Epithelial cell of esophagus (primary cell): Measurements from ENCODE around the gene GCH1.

Experiments
- DNase-seq: peaks from one replicate; pipeline ENCODE4 v3.0.0; 2010; ENCODE audit warnings: low read depth
- H3K4me3 ChIP-seq: 2 replicates; pipeline ENCODE4 v1.5.1; 2011; ENCODE audit warnings: mild to moderate bottlenecking, low read length, control low read depth
- TF ChIP-seq, protein P1 (sequence below): IDR thresholded peaks from 2 replicates; pipeline ENCODE4 v1.5.1; 2011; ENCODE audit warnings: low read depth, mild to moderate bottlenecking, low read length, control low read depth, inconsistent platforms; ENCODE audit not compliant: insufficient read depth; ENCODE audit errors: missing control alignments

Gene GCH1

DNA sequence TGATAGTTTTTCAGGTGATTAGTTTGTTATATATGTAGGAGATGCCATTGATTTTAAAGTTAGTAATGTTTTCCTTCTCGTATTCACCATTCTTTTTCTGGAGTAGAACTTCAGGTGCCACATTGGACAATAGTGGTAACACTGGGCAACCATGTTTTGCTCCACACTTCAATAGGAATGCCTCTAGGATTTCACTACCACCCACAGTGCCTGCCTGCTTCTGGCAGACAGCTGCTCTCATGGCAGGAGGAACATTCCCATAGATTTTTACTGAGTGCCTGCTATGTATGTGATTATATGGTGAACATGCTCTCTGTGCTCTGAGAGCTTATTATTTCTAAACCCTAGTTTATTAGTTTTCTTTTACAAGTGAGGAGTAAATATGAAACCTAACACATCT lies 53.7 kb downstream of the GCH1 start:
- TF ChIP-seq, protein P1, sequence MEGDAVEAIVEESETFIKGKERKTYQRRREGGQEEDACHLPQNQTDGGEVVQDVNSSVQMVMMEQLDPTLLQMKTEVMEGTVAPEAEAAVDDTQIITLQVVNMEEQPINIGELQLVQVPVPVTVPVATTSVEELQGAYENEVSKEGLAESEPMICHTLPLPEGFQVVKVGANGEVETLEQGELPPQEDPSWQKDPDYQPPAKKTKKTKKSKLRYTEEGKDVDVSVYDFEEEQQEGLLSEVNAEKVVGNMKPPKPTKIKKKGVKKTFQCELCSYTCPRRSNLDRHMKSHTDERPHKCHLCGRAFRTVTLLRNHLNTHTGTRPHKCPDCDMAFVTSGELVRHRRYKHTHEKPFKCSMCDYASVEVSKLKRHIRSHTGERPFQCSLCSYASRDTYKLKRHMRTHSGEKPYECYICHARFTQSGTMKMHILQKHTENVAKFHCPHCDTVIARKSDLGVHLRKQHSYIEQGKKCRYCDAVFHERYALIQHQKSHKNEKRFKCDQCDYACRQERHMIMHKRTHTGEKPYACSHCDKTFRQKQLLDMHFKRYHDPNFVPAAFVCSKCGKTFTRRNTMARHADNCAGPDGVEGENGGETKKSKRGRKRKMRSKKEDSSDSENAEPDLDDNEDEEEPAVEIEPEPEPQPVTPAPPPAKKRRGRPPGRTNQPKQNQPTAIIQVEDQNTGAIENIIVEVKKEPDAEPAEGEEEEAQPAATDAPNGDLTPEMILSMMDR, result no peak
- DNase-seq, result no peak
- H3K4me3 ChIP-seq, result no peak overlapping the region

DNA sequence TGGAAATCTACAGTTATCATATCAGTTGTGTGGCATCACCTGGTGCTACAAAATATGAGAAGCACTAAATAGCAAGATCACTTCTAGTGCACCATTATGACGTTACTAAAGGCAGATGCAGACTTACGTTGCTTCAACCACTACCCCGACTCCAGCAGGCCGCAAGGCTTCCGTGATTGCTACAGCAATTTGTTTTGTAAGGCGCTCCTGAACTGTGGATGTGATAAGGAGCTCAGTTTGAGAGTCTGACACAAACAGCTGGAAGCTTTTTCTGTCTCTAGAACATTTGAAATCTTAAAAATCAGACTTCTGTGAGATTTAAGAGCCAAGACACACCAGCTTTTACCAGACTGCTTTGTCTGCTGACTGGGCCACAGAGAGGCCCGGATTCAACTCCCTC lies 57.0 kb downstream of the GCH1 start:
- TF ChIP-seq, protein P1, result no peak
- no peak overlapping the region for H3K4me3 ChIP-seq
- no peak for DNase-seq

DNA sequence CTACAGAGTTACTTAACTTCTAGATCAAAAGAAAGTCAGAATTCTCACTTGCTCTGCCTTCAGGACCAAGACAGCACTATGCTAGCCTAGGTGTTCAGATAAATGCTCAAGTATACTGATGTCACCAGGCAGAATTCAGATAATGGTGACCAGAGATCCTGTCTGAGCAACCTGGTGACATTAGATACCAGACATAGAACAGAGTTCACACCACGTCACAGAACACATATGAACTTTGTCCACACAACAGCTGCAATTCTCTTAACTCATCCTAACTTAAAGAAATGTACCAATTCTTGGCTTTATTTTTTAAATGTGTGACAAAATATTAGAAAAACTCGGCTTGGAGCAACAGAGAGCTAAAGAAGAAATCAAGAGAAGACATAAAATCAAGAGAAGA lies 58.1 kb downstream of the GCH1 start:
- DNase-seq, result no peak
- no peak overlapping the region for H3K4me3 ChIP-seq
- TF ChIP-seq, protein P1, result no peak

DNA sequence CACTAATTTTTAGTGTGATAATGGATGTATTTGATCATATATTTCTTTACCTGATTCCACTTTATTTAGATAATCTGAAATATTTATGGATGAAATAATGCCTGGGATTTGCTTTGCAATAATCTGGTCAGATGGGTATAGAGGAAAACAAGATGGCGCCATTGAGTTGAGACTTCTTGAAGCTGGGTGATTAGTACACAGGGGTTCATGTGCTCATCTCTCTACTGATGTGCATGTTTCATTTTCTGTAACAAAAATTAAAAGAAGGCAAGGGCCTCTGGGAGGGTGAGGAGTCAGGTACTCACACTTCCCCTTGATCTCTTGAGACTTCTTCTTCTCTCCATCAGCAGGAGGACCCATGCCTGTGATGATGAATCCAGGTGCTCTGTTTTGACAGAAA lies 61.8 kb downstream of the GCH1 start:
- no peak for DNase-seq
- H3K4me3 ChIP-seq, result no peak overlapping the region
- TF ChIP-seq, protein P1, result no peak

DNA sequence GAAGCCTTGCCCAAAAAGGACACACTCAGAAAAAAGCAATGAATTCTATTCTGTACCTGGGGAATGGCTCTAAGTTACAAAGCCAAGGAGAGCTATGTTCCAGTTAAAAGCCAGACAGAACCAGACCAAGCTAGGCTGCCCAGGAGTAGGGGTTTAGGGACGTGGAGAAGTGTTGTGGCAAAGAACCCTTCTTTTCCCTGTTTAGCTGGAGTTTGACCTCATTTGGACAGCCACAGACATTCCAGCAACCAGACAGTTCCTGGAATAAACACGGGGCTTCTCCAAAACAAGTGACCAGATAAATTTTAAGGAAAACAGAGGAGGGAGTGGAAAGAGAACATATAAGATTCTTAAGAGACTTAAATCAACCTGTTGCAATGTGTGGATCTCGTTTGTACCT lies 62.3 kb downstream of the GCH1 start:
- no peak for DNase-seq
- H3K4me3 ChIP-seq, result no peak overlapping the region
- TF ChIP-seq, protein P1, result no peak

DNA sequence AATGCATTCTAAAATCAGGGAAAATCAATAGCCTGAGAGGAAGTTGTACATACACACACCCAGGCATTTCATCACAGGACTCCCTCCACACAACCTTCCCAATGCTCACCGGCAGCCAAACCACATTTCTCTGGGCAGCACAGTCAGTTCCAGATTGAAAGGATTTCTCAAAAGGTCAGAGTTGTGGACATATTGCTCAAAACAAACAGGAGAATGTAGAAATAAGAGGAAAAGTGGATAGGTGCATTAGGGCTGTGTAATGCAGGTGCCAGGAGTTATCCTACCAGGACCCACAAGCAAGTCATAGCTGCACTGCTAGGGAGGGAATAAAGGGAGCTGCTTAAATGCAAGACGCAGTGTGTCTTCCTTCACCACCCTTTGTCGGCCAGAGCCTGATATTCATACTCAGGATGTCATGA lies 62.9 kb downstream of the GCH1 start:
- no peak overlapping the region for H3K4me3 ChIP-seq
- TF ChIP-seq, protein P1, result no peak
- no peak for DNase-seq

DNA sequence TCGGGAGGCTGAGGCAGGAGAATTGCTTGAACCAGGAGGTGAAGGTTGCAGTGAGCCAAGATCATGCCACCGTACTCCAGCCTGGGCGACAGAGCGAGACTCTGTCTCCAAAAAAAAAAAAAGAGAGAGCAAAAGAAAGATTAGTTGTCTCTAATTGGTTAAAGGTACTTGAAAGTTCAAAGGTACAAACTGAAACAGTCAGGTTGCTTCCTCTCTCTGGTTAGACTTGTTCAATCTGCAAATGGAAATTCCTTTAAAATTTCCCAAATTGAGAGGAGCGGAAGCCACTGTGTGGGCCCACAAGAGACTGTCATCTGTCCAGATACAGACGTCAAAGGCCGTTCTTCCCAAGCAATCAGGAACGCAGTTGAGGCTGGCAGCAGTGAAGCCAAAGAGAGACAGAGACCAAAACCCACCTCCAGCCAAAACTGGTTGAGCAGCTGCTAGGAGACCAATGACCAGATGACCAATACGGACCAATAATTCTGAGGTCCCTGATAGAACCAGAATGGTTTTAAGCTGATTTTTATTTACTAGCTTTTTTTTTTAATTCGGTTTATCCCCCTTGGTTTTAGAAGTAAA lies 63.6 kb downstream of the GCH1 start:
- TF ChIP-seq, protein P1, result no peak
- H3K4me3 ChIP-seq, result no peak overlapping the region
- DNase-seq, result no peak
